ENCODE results near the gene CTNNBL1. TPM values are rescaled to one million over a fixed set of nuclear protein-coding genes. Genes with fewer than 3 reads are reported as not detected.

The CTNNBL1 gene
- total and polyA plus RNA-seq, 9 donors = 21.9 to 38.4 (median 32.9) TPM

DNA sequence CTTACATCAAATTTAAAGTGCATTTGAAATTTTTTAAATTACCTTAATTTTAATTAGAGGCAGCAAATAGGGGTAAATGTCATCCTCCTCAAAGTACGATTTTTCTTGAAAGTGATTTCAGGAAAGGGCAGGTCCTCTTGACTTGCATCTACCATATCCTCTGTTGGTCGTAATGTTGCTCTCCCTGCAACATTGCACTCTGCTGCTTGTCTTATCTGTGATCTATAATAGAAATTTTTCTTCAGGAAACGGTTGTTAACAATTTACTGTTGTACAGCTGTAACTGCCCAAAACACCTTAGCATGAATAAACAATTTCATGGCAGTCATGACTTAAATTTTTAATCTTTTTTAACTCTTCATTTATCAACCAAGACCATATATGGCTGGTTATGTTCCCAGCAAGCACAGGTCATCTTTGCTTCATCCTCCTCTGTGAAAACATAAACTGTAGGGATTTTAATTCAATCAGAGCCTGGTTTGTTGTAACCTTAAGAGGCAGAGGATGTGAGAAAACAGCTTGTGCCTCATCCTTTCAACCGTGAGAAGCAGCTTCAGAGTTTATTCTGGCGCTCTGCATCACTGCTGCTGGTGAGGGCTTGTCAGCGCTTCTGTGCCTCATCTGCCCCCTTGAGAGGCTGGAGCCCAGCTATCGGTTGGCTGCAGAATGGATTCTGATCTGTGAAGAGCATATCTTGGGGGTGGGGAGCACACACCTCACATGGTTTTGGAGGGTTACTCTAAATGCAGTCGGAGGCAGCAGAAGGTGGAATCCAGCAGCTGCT lies 56.0 kb downstream of the CTNNBL1 start:
- DNase-seq = no peak
- no peak overlapping the region for H3K27ac ChIP-seq (ENCODE audit: low read length)
- peaks cover 27% of the 10 kb centered on the region for H3K36me3 ChIP-seq (ENCODE audit: control insufficient read depth, insufficient read depth, low read length)
- no peaks in the 10 kb centered on the region for H3K27me3 ChIP-seq (ENCODE audit: control insufficient read depth, insufficient read depth, low read length)
- no peak overlapping the region for H3K4me3 ChIP-seq (ENCODE audit: low read length)
- WGBS (ENCODE audit: insufficient coverage) = 82% methylated on average over 4 of the region's 8 CpGs
- H3K4me1 ChIP-seq (ENCODE audit: control insufficient read depth, insufficient read depth, low read length) = no peaks in the 10 kb centered on the region
- H3K9me3 ChIP-seq (replicated peaks; ENCODE audit: control insufficient read depth, low read depth, low read length) = no peaks in the 10 kb centered on the region

DNA sequence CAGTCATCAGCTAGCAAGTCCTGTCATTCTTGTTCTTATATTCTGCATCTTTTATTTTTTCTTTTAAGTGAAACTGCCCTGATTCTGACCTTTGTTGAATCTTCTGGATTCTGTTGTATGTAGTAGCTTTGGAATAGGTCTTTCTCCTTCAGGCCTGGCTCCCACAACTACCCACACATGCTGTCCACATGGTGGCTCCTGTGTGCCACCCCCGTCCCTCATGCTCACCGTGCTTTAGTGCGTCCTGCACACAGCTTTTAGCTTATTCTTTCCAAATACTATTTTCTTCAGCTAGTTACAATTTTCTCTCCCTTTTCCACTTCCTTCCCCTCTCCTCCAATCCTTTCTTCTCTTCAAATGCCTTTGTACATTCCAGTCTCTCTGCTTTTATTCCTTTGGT lies 61.8 kb downstream of the CTNNBL1 start:
- Histone ChIP-seq H3K9me3 (replicated peaks; ENCODE audit: control insufficient read depth, low read depth, low read length) (no peaks in the 10 kb centered on the region), H3K27ac (ENCODE audit: low read length) (no peak overlapping the region), H3K4me3 (ENCODE audit: low read length) (no peak overlapping the region), H3K4me1 (ENCODE audit: control insufficient read depth, insufficient read depth, low read length) (peaks cover 3% of the 10 kb centered on the region), H3K36me3 (ENCODE audit: control insufficient read depth, insufficient read depth, low read length) (peaks cover 14% of the 10 kb centered on the region), H3K27me3 (ENCODE audit: control insufficient read depth, insufficient read depth, low read length) (no peaks in the 10 kb centered on the region)
- 51% methylated on average over 3 of the region's 3 CpGs for WGBS (ENCODE audit: insufficient coverage)
- no peak for DNase-seq

DNA sequence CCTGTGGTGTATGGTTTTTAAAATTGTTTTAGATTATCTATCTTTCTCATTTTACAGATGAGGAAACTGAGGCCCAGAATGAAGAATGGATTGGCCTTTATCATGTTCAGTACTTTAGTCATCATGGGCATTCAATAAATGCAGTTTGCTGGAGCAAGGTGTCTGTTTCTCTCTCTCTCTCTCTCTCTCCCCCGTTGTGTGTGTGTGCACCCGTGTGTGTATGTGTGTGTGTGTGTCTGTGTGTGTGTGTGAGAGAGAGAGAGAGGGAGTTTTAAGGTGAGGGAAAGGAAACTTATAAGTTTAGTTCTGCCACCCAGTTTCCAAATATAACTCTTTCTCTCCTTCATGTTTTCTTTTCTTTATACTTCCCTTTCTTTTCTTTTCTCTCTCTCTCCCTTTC lies 62.4 kb downstream of the CTNNBL1 start:
- no peak for DNase-seq
- Histone ChIP-seq H3K9me3 (replicated peaks; ENCODE audit: control insufficient read depth, low read depth, low read length) (no peaks in the 10 kb centered on the region), H3K4me1 (ENCODE audit: control insufficient read depth, insufficient read depth, low read length) (peaks cover 3% of the 10 kb centered on the region), H3K36me3 (ENCODE audit: control insufficient read depth, insufficient read depth, low read length) (peaks cover 12% of the 10 kb centered on the region), H3K4me3 (ENCODE audit: low read length) (no peak overlapping the region), H3K27ac (ENCODE audit: low read length) (no peak overlapping the region), H3K27me3 (ENCODE audit: control insufficient read depth, insufficient read depth, low read length) (no peaks in the 10 kb centered on the region)
- no CpG with 5 or more reads among the region's 2 CpGs for WGBS (ENCODE audit: insufficient coverage)

DNA sequence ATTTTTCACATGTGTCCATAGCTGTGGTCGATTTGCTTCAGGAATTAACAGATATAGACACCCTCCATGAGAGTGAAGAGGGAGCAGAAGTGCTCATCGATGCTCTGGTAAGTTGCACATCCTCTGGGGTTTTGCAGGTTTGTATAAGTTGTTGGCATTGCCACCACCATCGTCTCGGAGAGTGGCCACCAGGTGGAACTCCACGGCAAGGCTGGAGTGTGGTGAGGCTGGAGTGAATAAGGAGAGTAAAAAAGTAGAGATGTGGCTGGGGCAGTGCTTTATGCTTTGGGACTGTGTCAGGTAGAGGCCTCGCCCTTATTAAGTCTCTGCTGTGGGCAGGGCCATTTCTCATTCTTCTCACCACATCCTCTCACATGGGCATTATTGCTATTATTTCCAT lies 63.7 kb downstream of the CTNNBL1 start:
- Histone ChIP-seq H3K36me3 (ENCODE audit: control insufficient read depth, insufficient read depth, low read length) (peaks cover 12% of the 10 kb centered on the region), H3K4me1 (ENCODE audit: control insufficient read depth, insufficient read depth, low read length) (peaks cover 3% of the 10 kb centered on the region), H3K4me3 (ENCODE audit: low read length) (no peak overlapping the region), H3K27me3 (ENCODE audit: control insufficient read depth, insufficient read depth, low read length) (no peaks in the 10 kb centered on the region), H3K9me3 (replicated peaks; ENCODE audit: control insufficient read depth, low read depth, low read length) (no peaks in the 10 kb centered on the region), H3K27ac (ENCODE audit: low read length) (no peak overlapping the region)
- 82% methylated on average over 2 of the region's 6 CpGs for WGBS (ENCODE audit: insufficient coverage)
- DNase-seq = no peak

DNA sequence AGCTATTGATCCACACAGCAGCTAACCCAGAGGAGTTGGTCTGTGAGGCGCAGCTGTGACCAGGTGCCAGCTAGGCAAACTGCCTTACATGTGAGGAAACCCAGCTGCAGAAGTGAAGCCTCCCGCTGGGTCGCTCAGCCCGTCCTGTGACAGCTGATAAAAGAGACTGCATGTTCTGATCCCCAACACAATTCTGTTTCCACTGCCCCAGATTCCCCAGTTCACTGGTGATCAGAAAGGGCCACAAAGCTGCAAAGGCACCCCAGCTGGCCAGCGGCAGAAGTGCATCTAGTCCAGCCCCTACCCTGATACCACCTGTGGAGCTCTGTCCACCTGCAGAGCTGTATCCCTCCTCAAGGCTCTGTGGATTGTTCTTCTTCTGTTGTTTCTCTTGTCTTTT lies 64.5 kb downstream of the CTNNBL1 start:
- WGBS (ENCODE audit: insufficient coverage) = 73% methylated on average over 3 of the region's 5 CpGs
- DNase-seq = no peak
- Histone ChIP-seq H3K4me3 (ENCODE audit: low read length) (no peak overlapping the region), H3K9me3 (replicated peaks; ENCODE audit: control insufficient read depth, low read depth, low read length) (no peaks in the 10 kb centered on the region), H3K4me1 (ENCODE audit: control insufficient read depth, insufficient read depth, low read length) (peaks cover 3% of the 10 kb centered on the region), H3K36me3 (ENCODE audit: control insufficient read depth, insufficient read depth, low read length) (peaks cover 12% of the 10 kb centered on the region), H3K27ac (ENCODE audit: low read length) (no peak overlapping the region), H3K27me3 (ENCODE audit: control insufficient read depth, insufficient read depth, low read length) (no peaks in the 10 kb centered on the region)

DNA sequence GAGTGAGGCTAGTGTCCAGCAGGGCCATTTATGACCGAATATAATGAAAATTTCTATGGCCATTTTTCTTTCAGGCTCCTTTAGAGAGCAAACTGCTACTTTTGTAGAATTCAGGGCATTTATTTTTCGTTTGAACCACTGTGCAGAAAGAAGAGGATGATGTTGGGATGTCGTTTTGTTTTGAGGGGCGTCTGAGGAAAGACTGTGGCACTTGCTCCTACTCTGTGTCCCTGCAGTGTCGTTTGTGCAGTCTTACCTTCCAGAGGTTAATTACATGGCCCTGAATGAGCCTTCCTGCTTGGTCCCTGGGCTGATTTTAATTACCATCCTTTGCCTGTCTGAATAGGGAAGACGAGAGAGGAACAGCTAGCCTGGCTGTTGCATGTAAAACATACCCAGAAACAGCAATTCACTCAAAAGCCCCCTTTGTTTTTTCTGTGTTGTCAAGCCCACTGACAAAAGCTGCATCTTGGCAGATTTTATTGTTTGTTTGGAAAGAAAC lies 65.3 kb downstream of the CTNNBL1 start:
- H3K9me3 ChIP-seq (replicated peaks; ENCODE audit: control insufficient read depth, low read depth, low read length) = no peaks in the 10 kb centered on the region
- peaks cover 13% of the 10 kb centered on the region for H3K36me3 ChIP-seq (ENCODE audit: control insufficient read depth, insufficient read depth, low read length)
- H3K27me3 ChIP-seq (ENCODE audit: control insufficient read depth, insufficient read depth, low read length) = no peaks in the 10 kb centered on the region
- H3K4me1 ChIP-seq (ENCODE audit: control insufficient read depth, insufficient read depth, low read length) = peaks cover 3% of the 10 kb centered on the region
- DNase-seq = no peak
- no peak overlapping the region for H3K27ac ChIP-seq (ENCODE audit: low read length)
- WGBS (ENCODE audit: insufficient coverage) = 56% methylated on average over 5 of the region's 6 CpGs
- H3K4me3 ChIP-seq (ENCODE audit: low read length) = no peak overlapping the region

DNA sequence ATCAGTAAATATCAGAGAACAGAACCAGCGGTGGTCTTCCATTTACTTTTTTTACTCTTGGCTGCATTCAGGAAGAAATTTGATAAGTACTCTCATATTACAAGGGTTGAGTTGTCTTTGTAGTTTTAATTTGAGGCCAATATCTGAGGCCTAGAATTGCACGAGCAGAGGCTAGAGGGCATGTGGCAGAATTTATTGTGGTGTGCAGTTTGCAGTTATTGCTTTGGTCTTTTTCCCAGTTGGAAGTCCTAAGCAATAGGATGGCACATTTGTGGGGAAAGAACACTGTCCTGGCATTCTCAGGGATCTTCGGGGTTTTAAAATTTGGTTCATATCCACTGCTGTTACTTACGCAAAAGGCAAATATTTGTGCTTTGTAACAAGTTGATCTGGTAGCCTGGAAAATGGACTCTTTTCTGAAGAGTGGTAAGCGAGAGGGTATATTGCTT lies 66.0 kb downstream of the CTNNBL1 start:
- no peaks in the 10 kb centered on the region for H3K27me3 ChIP-seq (ENCODE audit: control insufficient read depth, insufficient read depth, low read length)
- peaks cover 3% of the 10 kb centered on the region for H3K4me1 ChIP-seq (ENCODE audit: control insufficient read depth, insufficient read depth, low read length)
- no peak for DNase-seq
- H3K4me3 ChIP-seq (ENCODE audit: low read length) = no peak overlapping the region
- WGBS (ENCODE audit: insufficient coverage) = 72% methylated on average over 4 of the region's 5 CpGs
- H3K27ac ChIP-seq (ENCODE audit: low read length) = no peak overlapping the region
- H3K36me3 ChIP-seq (ENCODE audit: control insufficient read depth, insufficient read depth, low read length) = peaks cover 15% of the 10 kb centered on the region
- no peaks in the 10 kb centered on the region for H3K9me3 ChIP-seq (replicated peaks; ENCODE audit: control insufficient read depth, low read depth, low read length)

DNA sequence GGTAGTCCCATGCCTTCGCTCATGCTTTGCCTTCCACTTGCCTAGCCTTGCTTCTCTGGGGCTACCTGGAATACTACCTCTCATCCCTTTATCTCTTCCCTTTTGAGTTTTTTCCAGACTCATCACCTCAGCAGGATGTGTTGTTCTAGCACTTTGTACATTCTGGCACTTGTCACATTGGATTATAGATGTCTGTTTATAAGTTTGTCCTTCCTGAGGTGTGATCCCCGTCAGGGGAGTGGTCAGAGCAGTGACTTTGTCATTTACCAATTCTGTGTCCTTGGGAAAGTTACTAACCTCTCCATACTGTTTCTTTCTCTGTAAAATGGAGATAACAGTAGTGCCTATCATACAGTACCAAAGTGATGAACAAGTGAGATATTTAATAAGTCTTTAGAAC lies 66.5 kb downstream of the CTNNBL1 start:
- Histone ChIP-seq H3K36me3 (ENCODE audit: control insufficient read depth, insufficient read depth, low read length) (peaks cover 18% of the 10 kb centered on the region), H3K27ac (ENCODE audit: low read length) (no peak overlapping the region), H3K9me3 (replicated peaks; ENCODE audit: control insufficient read depth, low read depth, low read length) (no peaks in the 10 kb centered on the region), H3K4me1 (ENCODE audit: control insufficient read depth, insufficient read depth, low read length) (peaks cover 3% of the 10 kb centered on the region), H3K27me3 (ENCODE audit: control insufficient read depth, insufficient read depth, low read length) (no peaks in the 10 kb centered on the region), H3K4me3 (ENCODE audit: low read length) (no peak overlapping the region)
- DNase-seq = no peak
- 100% methylated on average over 1 of the region's 2 CpGs for WGBS (ENCODE audit: insufficient coverage)

DNA sequence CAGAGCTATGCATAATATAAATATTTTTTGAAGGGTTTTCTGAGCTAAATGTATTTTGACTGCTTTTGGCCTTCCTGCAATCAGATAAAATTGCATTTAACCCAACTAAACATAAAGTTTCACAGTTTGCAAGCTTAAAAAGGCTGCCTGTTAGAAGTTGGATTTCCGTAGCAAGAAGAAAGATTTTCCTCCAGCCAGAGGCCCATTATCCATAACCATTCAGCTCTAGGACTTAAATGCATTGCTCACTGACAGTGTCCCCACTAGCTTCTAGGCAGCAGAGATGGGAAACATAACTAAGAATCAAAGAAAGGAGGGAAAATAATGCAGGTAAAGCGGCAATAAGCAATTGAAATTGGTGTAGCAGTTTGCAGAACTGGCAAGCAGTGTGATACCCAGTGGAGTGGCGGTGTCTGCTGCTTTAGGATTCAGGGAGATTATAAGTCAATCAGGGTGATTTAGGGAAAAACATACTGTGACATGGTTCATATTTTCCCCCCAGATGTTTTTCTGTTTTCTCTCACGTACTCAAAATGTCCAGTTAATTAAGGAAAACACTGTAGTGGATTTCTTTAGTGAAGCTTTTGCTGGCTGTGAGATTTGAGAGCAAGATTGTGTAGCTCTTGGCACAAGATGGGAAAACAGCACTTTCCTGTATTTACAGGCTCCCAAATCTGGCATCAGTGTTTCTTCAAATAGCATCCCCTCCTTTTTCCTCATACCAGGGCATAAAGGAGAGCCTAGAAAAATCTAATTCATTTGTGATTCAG lies 69.1 kb downstream of the CTNNBL1 start:
- H3K36me3 ChIP-seq (ENCODE audit: control insufficient read depth, insufficient read depth, low read length) = peaks cover 23% of the 10 kb centered on the region

DNA sequence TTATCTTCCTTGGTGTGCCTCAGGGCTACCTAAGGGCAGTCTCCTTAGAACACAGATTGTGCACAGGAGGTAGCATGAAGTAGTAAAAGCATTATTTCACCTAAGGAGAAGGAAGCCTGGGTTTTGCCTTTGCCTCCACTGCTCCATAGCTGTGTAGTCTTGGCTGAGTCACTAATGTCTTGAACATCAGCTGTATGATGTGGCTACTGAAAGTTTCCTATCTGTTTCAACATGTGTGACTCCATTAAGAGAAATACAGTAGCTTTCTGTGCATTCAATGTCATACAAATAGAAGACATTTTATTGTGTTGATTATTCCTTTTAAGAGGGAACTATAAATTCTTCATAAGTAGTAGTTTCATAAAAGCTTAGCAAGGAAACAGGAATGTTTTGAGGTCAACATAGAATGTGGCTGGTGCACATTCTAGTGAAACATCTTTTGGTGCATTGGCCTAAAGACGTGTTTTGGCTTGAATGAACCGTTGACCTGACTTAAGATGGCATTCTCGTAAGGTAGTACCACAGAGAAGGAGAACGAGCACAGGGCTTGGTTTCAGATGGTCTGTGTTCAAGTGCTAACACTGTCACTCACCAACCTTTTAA lies 70.6 kb downstream of the CTNNBL1 start:
- Histone ChIP-seq H3K27ac (ENCODE audit: low read length) (no peak overlapping the region), H3K27me3 (ENCODE audit: control insufficient read depth, insufficient read depth, low read length) (no peaks in the 10 kb centered on the region), H3K4me1 (ENCODE audit: control insufficient read depth, insufficient read depth, low read length) (no peaks in the 10 kb centered on the region), H3K36me3 (ENCODE audit: control insufficient read depth, insufficient read depth, low read length) (peaks cover 19% of the 10 kb centered on the region), H3K9me3 (replicated peaks; ENCODE audit: control insufficient read depth, low read depth, low read length) (no peaks in the 10 kb centered on the region), H3K4me3 (ENCODE audit: low read length) (no peak overlapping the region)
- no peak for DNase-seq
- 96% methylated on average over 4 of the region's 4 CpGs for WGBS (ENCODE audit: insufficient coverage)

More for the DNA sequence above, 69.1 kb downstream of the CTNNBL1 start:
- DNase-seq = no peak
- Histone ChIP-seq H3K4me1 (ENCODE audit: control insufficient read depth, insufficient read depth, low read length) (peaks cover 3% of the 10 kb centered on the region), H3K4me3 (ENCODE audit: low read length) (no peak overlapping the region), H3K9me3 (replicated peaks; ENCODE audit: control insufficient read depth, low read depth, low read length) (no peaks in the 10 kb centered on the region), H3K27me3 (ENCODE audit: control insufficient read depth, insufficient read depth, low read length) (no peaks in the 10 kb centered on the region), H3K27ac (ENCODE audit: low read length) (no peak overlapping the region)
- 90% methylated on average over 1 of the region's 4 CpGs for WGBS (ENCODE audit: insufficient coverage)
